ENCODE data around the gene EXPH5.

Gene EXPH5

DNA sequence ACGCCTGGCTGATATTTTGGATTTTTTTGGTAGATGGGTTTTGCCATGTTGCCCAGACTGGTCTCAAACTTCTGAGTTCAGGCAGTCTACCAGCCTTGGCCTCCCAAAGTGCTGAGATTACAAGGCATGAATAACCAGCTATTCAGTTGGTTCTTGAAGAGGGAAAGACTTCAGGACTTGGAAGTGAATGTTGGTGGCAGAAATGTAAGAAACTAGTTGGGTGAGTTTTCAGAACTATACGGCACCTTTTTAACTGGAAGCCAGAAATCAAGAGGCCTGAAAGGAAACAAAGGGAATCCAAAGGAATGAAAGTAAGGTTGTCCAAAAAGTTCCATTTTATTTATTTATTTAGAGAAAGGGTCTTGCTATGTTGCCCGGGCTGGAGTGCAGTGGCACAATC lies 98.2 kb downstream of the EXPH5 start:
- TF ChIP-seq, protein P1, sequence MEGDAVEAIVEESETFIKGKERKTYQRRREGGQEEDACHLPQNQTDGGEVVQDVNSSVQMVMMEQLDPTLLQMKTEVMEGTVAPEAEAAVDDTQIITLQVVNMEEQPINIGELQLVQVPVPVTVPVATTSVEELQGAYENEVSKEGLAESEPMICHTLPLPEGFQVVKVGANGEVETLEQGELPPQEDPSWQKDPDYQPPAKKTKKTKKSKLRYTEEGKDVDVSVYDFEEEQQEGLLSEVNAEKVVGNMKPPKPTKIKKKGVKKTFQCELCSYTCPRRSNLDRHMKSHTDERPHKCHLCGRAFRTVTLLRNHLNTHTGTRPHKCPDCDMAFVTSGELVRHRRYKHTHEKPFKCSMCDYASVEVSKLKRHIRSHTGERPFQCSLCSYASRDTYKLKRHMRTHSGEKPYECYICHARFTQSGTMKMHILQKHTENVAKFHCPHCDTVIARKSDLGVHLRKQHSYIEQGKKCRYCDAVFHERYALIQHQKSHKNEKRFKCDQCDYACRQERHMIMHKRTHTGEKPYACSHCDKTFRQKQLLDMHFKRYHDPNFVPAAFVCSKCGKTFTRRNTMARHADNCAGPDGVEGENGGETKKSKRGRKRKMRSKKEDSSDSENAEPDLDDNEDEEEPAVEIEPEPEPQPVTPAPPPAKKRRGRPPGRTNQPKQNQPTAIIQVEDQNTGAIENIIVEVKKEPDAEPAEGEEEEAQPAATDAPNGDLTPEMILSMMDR (IDR thresholded peaks at IDR 0.05) = no peak

DNA sequence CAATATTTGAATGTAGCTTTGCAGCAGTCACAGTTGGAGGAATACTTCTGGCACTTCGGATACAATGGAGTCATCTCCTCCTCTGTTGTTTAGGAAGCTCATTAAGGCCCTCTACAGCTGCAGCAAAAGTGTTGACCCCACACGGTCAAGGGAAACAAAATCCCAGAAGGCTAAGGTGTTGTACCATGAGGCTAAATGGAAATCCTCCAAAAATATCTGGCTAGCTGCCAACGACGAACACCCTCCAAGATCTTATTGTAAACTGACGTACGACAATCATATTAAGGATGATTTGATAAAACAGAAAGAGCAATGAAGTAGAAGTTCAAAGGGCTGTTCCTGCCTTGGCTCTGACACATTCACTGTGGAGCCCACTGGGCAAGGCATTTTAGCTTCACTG lies 99.4 kb downstream of the EXPH5 start:
- TF ChIP-seq, protein P1 (IDR thresholded peaks at IDR 0.05) = no peak

DNA sequence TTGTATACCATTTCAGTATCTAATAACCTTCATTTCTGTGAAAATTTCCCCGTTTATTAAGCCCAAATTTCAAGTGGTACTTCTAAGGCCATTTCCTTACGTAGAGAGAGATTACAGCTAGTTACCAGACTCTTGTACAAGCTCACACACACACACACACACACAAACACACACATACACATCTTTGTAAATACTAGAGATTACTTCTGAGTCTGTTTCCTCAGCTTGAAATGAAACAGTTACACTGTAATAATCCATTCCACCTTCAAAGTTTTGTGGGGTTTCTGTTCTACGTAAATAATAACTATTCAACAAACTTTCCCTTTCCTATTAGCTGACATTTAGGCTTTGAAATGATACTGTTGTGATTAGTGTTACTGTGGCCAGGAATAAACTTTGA lies 101.6 kb downstream of the EXPH5 start:
- TF ChIP-seq, protein P1 (IDR thresholded peaks at IDR 0.05) = no peak

DNA sequence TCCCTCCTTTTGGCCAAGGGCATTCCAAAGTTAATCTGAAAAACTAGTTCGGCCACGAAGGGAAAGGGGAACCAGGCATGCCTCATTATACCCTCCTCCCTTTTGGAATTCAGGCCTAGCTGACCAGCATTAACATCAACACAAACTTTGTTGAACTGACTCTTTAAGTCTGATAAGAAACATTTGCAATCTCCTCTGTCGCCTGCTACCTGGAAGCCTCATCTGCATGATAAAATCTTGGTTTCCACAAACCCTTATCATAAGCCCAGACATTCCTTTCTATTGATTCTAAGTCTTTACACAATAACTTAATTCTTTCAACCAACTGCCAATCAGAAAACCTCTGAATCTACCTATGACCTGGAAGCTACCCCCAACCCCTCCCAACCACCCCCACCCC lies 106.7 kb downstream of the EXPH5 start:
- TF ChIP-seq, protein P1 (IDR thresholded peaks at IDR 0.05) = no peak

DNA sequence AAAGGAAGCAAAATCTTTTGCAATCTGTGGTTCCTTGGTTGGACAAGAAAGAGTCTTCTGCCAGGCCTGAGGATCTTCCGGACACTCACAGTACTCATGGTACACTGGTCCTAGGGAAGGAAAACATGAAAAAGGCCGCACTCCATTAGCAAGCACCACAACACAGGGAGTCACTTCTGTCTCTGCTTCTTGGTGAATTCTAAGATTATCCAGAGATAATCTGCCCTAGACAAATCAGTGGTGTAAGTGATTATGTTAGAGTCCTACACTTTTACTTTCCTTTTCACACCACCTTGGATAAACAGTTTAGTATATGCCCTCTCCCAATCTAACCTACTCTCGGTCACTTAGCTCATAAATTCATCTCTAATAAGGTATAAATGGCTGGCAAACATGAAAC lies 107.2 kb downstream of the EXPH5 start:
- TF ChIP-seq, protein P1 (IDR thresholded peaks at IDR 0.05) = no peak

DNA sequence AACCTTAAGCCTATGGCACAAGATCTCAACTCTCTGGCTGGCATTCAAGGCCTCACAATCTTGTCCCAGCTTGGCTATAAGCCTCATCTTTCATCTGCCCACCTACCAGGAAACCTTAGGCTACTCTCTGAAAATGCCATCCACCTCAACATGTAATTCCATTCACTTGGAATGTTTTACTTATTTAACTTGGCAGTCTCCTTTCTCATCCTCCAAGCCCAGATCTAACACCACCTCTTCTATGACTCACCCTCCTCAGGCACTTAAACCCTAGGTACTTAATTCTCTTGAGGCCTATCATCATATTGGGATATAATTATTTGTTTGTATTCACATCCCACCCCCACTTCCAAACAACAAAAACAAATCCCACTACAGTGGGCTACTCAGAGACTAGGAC lies 110.4 kb downstream of the EXPH5 start:
- TF ChIP-seq, protein P1 (IDR thresholded peaks at IDR 0.05) = no peak

DNA sequence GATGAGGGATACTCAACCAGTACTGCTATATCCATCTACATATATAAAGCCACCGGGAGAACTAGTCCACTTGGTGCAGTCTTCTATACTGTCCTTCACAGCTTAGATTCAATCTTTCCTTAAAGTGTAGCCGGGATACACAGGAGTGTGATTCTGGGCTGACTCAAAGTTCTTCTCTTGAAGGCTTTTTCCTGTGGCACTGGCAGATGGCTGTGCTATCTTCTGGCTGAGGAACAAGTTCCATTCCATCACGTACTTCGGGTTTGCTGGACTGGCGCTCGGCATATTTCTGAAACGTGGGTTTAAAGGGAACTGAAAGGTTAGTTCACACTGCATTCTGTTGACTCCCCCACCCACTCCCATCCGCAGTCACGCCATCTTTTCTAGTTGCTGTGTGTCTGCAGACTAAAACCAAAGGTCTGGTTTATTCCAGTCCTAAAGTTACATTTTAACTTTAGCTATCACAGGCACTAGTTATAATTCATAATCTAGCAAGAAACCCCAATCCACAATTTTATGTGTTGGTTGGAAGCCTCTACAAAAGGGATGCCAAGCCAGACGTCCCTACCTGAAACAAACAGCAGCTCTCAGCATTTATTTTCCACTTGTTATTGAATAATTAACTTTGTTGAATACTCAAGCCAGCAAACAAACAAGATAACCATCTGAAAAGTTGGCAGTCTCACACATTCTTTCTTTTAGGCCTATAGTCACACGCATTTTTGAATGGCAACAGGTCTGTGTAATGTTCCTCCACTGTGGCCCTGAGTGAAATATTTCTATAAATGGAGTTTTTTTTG lies 118.7 kb downstream of the EXPH5 start:
- TF ChIP-seq, protein P1 (IDR thresholded peaks at IDR 0.05) = no peak

DNA sequence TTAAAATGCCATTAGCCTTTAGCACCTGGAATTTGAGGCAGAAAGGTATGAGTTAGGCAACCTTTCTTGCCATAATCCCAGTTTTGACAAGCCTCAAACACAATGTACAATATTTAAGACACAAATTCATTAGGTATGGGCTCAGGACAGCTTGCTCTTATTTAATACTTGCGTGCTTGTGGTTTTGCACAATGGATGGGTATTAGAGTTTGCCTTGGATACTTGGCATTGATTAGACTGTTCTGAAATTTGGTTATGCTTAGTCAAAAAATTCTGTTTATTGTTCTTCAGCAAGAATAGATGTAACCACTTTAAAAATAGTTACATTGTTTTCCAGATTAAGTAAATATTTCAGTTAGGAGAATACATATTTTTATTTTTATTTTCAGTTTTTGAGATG lies 120.9 kb downstream of the EXPH5 start:
- TF ChIP-seq, protein P1 (IDR thresholded peaks at IDR 0.05) = no peak

Data from LNCAP (cell line).